GM20000 (cell line): ENCODE measurements around the gene RAB28.

Source experiments
- DNase-seq: peaks from one replicate; pipeline ENCODE4 v3.0.0; 2012; ENCODE audit warnings: low spot score
- TF ChIP-seq, protein P1 (sequence below): IDR thresholded peaks from 2 replicates; pipeline ENCODE4 v1.5.1; 2012; ENCODE audit warnings: mild to moderate bottlenecking, control low read depth; ENCODE audit errors: extremely low read depth, missing control alignments

The RAB28 gene

DNA sequence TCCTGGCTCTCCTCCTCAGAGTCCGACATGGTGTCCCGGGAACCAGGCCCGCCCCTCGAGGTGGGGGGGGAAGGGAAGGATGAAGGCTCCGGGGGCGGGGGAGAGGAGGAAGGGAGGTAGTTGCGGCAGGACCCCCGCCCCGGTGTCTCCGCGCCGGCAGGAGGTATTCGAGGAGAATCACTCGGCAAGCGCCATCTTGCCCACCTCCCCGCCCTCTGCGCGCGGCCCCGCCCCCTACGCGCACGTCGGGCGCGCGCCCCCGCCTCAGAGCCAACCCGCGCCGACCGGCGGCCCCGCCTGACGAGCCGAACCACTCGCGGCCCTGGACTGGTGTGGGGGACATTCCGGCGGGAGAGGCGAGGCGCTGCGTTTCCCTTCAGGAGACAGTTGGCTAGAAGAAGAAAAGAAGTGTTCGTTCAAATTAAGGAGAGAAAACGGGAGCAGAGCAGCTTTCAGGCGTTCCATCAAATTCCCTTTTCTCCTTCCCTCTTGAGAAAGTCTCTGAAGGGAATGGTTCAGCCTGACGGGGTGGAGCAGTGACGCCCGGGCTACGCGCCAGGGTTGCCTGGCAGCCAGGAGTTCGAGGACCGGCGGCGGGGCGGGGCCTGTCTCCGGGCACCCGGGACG lies at the start of gene RAB28:
TSS of gene RAB28 (minus strand) at position 219 of the 627 bp plus-strand sequence.
- DNase-seq = peak; percentile 93
- TF ChIP-seq, protein P1, sequence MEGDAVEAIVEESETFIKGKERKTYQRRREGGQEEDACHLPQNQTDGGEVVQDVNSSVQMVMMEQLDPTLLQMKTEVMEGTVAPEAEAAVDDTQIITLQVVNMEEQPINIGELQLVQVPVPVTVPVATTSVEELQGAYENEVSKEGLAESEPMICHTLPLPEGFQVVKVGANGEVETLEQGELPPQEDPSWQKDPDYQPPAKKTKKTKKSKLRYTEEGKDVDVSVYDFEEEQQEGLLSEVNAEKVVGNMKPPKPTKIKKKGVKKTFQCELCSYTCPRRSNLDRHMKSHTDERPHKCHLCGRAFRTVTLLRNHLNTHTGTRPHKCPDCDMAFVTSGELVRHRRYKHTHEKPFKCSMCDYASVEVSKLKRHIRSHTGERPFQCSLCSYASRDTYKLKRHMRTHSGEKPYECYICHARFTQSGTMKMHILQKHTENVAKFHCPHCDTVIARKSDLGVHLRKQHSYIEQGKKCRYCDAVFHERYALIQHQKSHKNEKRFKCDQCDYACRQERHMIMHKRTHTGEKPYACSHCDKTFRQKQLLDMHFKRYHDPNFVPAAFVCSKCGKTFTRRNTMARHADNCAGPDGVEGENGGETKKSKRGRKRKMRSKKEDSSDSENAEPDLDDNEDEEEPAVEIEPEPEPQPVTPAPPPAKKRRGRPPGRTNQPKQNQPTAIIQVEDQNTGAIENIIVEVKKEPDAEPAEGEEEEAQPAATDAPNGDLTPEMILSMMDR = no peak

DNA sequence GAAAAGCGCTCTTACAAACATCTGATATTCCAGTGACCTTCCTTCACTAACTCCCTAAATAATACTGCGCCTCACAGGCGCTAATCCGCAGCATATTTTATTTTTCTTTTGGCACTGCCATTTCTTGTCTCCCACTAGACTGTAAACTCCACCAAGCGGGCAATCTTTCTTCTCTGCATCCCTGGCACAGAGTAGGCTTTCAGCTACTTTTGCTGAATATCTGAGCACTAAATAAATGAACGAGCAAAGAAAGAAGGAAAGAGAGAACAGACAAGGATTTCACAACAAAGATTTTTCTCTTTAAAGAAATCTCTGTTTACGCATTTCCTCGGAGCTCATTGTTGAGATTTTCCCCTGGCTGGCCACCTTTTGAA lies 47.5 kb upstream of the RAB28 start:
- TF ChIP-seq, protein P1 = no peak

DNA sequence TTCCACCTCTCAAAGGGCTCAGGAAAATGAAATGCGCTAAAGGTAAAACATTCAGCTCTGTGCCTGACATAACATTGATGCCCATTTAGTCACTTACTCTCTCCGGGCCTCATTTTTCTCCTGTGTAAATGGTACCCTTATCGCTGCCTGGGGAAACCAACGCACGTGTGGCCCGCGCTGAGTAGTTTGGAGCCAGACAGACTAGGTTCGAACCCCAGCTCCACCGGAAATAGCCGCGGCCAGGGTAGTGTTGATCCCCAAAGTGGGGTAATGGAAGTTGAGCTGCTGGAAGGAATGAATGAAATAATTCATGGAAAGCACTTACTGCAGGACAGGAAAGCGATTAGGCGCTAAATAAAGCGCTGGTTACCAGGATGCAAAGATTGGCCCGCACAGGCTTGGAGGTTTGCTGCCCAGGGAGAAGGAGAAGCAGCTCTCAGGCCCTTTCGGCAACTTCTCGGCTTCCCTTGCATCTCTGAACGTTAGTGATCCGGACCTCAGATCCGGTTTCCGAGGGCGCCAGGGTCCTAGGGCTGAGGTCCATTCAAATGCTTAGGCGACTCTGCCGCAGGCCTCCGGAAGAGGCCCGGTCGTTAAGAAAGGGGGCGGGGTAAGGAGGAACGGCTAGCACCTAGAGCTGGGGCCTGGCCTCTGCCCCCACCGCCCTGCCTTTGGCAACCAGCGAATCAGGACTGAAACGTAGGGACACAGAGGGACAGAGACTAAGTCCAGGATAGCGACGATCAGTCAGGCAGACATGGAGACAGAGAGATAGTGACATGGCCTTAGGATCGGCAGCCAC lies 46.9 kb upstream of the RAB28 start:
- DNase-seq = peak; percentile 27

More for the DNA sequence above, 47.5 kb upstream of the RAB28 start:
- no peak for DNase-seq

DNA sequence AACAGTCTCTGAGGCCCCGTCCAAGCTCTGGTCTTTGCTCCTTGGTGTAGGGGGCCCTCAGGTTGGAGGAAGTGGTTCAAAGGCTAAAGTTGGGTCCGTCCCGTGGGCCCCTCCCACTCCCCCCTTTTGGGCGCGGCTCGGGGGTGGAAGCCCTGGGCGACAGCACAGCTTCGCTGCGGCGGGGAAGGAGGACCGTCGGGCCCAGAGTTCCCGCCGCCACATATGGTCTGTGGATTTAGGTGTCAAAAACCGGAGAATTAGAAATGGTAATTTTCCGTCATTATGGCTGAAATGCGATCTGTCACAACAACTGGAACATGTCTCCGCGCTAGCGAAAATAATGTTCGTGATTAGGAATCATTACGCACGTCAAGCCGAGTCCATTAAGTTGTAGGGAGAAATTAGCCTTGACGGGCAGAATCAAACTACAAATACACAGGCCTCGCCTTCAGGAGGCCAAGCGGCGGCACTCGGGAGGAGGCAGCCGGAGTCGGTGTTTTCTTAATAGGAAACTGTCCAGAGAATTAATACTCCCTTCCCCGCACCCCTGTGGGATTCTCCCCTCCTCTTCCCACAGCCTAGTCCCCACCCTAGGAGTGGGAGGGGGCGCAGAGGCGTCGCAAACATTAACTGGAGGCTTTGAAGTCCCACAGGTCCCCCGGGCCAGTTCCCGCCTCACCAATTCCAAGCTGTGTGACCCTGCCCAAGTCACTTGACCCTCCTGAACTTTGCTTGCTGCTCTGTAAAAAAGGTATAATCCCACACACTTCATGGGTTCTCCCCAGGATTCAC lies 45.2 kb upstream of the RAB28 start:
- TF ChIP-seq, protein P1 = no peak
- peak; percentile 19 for DNase-seq

More for the DNA sequence above, 46.9 kb upstream of the RAB28 start:
- TF ChIP-seq, protein P1 = no peak

DNA sequence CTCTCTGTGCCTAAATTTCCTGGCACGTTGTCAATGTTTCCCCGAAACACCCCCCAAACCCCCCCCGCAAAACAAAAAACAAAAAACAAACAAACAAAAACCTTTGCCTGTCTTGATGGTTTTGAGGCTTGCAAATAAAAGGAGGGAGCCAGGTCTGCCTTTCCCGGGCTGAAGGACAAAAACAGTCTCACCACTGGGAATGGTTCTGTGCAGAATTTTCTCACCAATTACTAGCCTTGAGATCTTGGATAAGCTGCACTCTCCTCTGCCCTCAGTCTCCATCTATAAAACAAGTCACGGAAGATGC lies 44.6 kb upstream of the RAB28 start:
- peak; percentile 11 for DNase-seq

DNA sequence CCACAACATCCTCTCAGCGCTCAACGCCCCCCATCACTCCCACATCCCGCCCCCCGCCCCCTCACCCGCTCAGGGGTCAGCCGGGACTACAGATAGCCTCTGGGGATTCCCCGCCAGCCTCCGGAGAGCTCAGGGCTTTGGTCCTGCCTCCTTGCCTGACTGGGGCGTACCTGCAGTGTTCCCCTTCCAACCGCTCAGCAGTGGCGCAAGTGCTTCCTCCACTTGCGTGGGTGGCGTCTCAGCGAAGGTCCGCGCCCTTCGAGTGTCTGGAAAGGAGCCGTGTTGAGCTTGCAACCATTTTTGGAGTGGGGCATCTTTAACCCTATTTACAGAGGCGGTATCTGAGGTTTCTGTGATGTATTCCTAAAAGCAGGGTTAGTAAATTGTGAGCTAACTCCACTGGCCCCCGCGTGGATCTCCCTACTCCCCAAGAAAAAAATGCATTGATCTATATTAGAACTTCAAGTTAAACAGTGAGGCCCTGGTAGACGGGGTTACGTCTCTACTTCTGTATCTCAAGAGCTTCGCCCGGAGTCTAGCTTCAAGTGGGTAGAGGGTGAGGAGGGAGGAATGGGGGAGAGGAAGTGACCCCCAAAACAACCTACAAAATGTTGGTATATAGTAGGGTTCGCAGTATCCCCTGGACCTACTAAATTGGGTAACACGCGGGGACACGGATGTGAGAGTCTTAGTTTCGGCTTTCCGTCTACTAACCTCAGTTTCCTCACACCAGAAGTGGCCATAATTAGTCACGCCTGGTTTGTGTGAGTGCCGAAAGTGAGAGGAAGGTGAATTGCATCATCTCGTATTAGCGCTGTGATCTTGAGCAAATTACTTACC lies 44.1 kb upstream of the RAB28 start:
- TF ChIP-seq, protein P1 = no peak
- peak; percentile 80 for DNase-seq

More for the DNA sequence above, 44.6 kb upstream of the RAB28 start:
- TF ChIP-seq, protein P1 = no peak
